OCI-LY3 (cell line): ENCODE results near the gene WASF2.

ENCODE experiments used
- CTCF ChIP-seq: fragments of 200-600, 300-600 bp; sonication (generic); IDR thresholded peaks from 2 replicates; pipeline ENCODE4 v1.5.1; 2014; ENCODE audit warnings: antibody characterized with exemption, low read length, low read depth
- EZH2phosphoT487 ChIP-seq: fragments of 200-600 bp; shearing (Covaris generic); IDR thresholded peaks from 2 replicates; pipeline ENCODE4 v1.6.1; 2018; ENCODE audit warnings: antibody characterized with exemption, mixed run types, low read depth

GRCh38 chr1:27464926-27465647, 24.9 kb downstream of the WASF2 start:
- TF ChIP-seq CTCF: no peak
- TF ChIP-seq EZH2phosphoT487: no peak
